K562 (cell line): ENCODE measurements around the gene TBC1D10A. TPM values are rescaled to one million over a fixed set of nuclear protein-coding genes. Genes with fewer than 3 reads are reported as not detected.
A peak's percentile ranks its signal among the peaks of the same experiment; 100 is the strongest.

Experiments
- ATAC-seq: fragments of 200-7000 bp; cut with Tn5 transposase; 3 replicates; pipeline ENCODE4 v1.9.1; 2020; ENCODE audit warnings: moderate library complexity
- BruUV-seq: library from RNA; stranded (reverse); fragments of 400-500 nt; replicated peaks from 2 replicates; lab custom pipeline; 2021; lab: Mats Ljungman, UMichigan
- CTCF ChIA-PET: fragments of 300-600 bp; formaldehyde crosslinking; extraction: SDS; loops from one replicate; lab custom pipeline; 2021; ENCODE audit warnings: low intra/inter-chr PET ratio; lab: Yijun Ruan, JAX
- POLR2A ChIA-PET: fragments of 300-600, 350-650 bp; sonication (Branson Sonifier 250); formaldehyde crosslinking; extraction: SDS; loops from one replicate; lab custom pipeline; 2021; ENCODE audit warnings: antibody characterized with exemption, inconsistent platforms; lab: Yijun Ruan, JAX
- DNase-seq, 4 experiments: peaks; one replicate each; pipeline versions ENCODE4 v3.0.0 to v3.0.0-alpha.2; 2011 to 2018; ENCODE audit warnings: low spot score in 3 of 4, mixed read lengths in 3 of 4; ENCODE audit errors: extremely low read depth in 1 of 4
- FAIRE-seq: peaks from 2 replicates; lab custom pipeline; 2011; peaks lifted over from hg19 to GRCh38; lab: Jason Lieb, UNC
- H2AFZ ChIP-seq: 2 replicates; pipeline ENCODE4 v1.6.0; 2011; ENCODE audit warnings: low read depth, low read length, control low read depth, inconsistent platforms
- H3K27ac ChIP-seq: fragments of 200-600 bp; 3 replicates; pipeline ENCODE4 v1.8.0; 2011; ENCODE audit warnings: low read depth, mild to moderate bottlenecking, control low read depth, inconsistent platforms, low read length, moderate library complexity, mixed read lengths; ENCODE audit errors: extremely low read depth
- H3K27me3 ChIP-seq, 2 experiments: fragments of 300-600 bp in 1 of 2; 2 replicates in 1 of 2; 3 replicates in 1 of 2; pipeline versions ENCODE4 v1.6.0 to v1.8.0; 2011; ENCODE audit warnings: inconsistent platforms in 2 of 2, low read length in 2 of 2, mild to moderate bottlenecking in 1 of 2, mixed read lengths in 1 of 2, moderate library complexity in 1 of 2; ENCODE audit not compliant: control insufficient read depth in 2 of 2, insufficient read depth in 2 of 2
- H3K36me3 ChIP-seq: fragments of 300-600 bp; 3 replicates; pipeline ENCODE4 v1.8.0; 2011; ENCODE audit warnings: mild to moderate bottlenecking, low read length, inconsistent platforms; ENCODE audit not compliant: control insufficient read depth, insufficient read depth
- H3K4me1 ChIP-seq, 2 experiments: fragments of 200-600 bp in 1 of 2; replicated peaks in 1 of 2; 2 replicates in 1 of 2; 3 replicates in 1 of 2; pipeline versions ENCODE4 v1.5.1 to v1.8.0; 2011; ENCODE audit warnings: inconsistent platforms in 2 of 2, low read length in 2 of 2, mild to moderate bottlenecking in 1 of 2, mixed read lengths in 1 of 2, moderate library complexity in 1 of 2; ENCODE audit not compliant: control insufficient read depth in 2 of 2, insufficient read depth in 2 of 2
- H3K4me2 ChIP-seq: 2 replicates; pipeline ENCODE4 v1.6.1; 2011; ENCODE audit warnings: low read length, control low read depth, inconsistent platforms, mixed read lengths; ENCODE audit not compliant: insufficient read depth
- H3K4me3 ChIP-seq: fragments of 200-600 bp; sonication (generic), shearing (Covaris generic); 2 replicates; pipeline ENCODE4 v1.5.1; 2016; ENCODE audit warnings: control low read depth, inconsistent platforms
- H3K79me2 ChIP-seq: fragments of 200-600 bp; 3 replicates; pipeline ENCODE4 v1.8.0; 2011; ENCODE audit warnings: low read length, inconsistent platforms; ENCODE audit not compliant: control insufficient read depth, insufficient read depth
- H3K9ac ChIP-seq, 2 experiments: 2 replicates each; pipeline versions ENCODE4 v1.6.0 to v1.6.1; 2011; ENCODE audit warnings: low read depth in 2 of 2, low read length in 2 of 2, control low read depth in 1 of 2, inconsistent platforms in 1 of 2, mild to moderate bottlenecking in 1 of 2, mixed read lengths in 1 of 2; ENCODE audit not compliant: insufficient read depth in 1 of 2
- H3K9me1 ChIP-seq: one replicate; pipeline ENCODE4 v1.6.0; 2011; ENCODE audit warnings: inconsistent platforms, mild to moderate bottlenecking, low read length, moderate library complexity; ENCODE audit not compliant: control insufficient read depth, insufficient read depth
- H3K9me3 ChIP-seq: replicated peaks from 2 replicates; pipeline ENCODE4 v1.5.1; 2011; ENCODE audit warnings: low read depth, low read length, inconsistent platforms; ENCODE audit not compliant: control insufficient read depth, insufficient read depth
- H4K20me1 ChIP-seq: replicated peaks from 2 replicates; pipeline ENCODE4 v1.6.1; 2011; ENCODE audit warnings: low read length, inconsistent platforms, mixed read lengths; ENCODE audit not compliant: control insufficient read depth, insufficient read depth
- FIP1L1 ChIP-seq: fragments of 200-400 bp; formaldehyde crosslinking; IDR thresholded peaks from 2 replicates; pipeline ENCODE4 v1.6.1; 2018; ENCODE audit warnings: mild to moderate bottlenecking, low read depth, low read length; ENCODE audit not compliant: poor library complexity, severe bottlenecking
- NR2C2 ChIP-seq, 2 experiments: fragments of 200-800 bp in 1 of 2; sonication (Bioruptor generic) in 1 of 2; sonication (generic) in 1 of 2; formaldehyde crosslinking in 1 of 2; IDR thresholded peaks; 2 replicates each; pipeline versions ENCODE4 v1.6.1 to v1.8.0; 2016 to 2022; ENCODE audit warnings: mild to moderate bottlenecking in 1 of 2, missing compliant biosample characterization in 1 of 2, missing genetic modification characterization in 1 of 2, missing genetic modification reagents in 1 of 2
- WGBS: fragments of 100-300 bp; shearing (Covaris generic); methylation state at CpG from one replicate; pipeline ENCODE4 v1.1.6; 2016; ENCODE audit warnings: low coverage, mixed read lengths; ENCODE audit not compliant: insufficient coverage; ENCODE audit errors: missing lambda C conversion rate; 5-methylcytosine and 5-hydroxymethylcytosine counted together
- in situ Hi-C: fragments of 300-500 bp; cut with MboI; formaldehyde crosslinking; loops from 4 replicates; pipeline ENCODE4 v1.15.0; 2018; ENCODE audit warnings: inconsistent platforms, mixed read lengths
- intact Hi-C: fragments of 100-400 bp; cut with micrococcal nuclease; formaldehyde crosslinking; loops from 2 replicates; pipeline ENCODE4 v1.14.2; 2022
- polyA plus RNA-seq, 8 experiments: library from polyadenylated mRNA; depleted of rRNA in 4 of 8; stranded (reverse) in 5 of 8; unstranded in 3 of 8; fragments of >200 nt; fragmentation: Nextera tagmentation in 2 of 8; fragmentation: Illumina TruSeq in 1 of 8; extraction: Ambion mirVana in 2 of 8; extraction: Trizol in 1 of 8; gene quantifications; 2 replicates each; pipeline versions ENCODE4 v1.2.1 to v1.2.3, GENCODE V29; 2011 to 2014; ENCODE audit warnings: inconsistent platforms in 1 of 8, missing spikeins in 1 of 8
- total RNA-seq, 7 experiments: library from RNA; depleted of rRNA in 6 of 7; stranded (reverse); fragments of >200 nt in 6 of 7; fragmentation: Illumina TruSeq in 2 of 7; extraction: Trizol in 2 of 7; gene quantifications; 2 replicates each; pipeline versions ENCODE4 v1.2.1 to v1.2.3, GENCODE V29; 2011 to 2021; ENCODE audit warnings: low replicate concordance in 1 of 7
- TF ChIP-seq, protein P1 (sequence below): fragments of 250-450 bp; sonication (Bioruptor Pico); IDR thresholded peaks from 2 replicates; pipeline ENCODE4 v1.5.0; 2021

Gene TBC1D10A
- total and polyA plus RNA-seq, 9 of the 15 experiments (the other 6 are each of a cell fraction or from before 2014, with no cell fraction given): 0.13 to 10.4 (median 4.6) TPM

GRCh38 chr22:30245181-30245984, 81.4 kb downstream of the TBC1D10A start:
- peak overlapping the region; percentile 22; the same call in 1 of the 2 replicates for H3K4me3 ChIP-seq
- no TSS peak for BruUV-seq
- H3K9me1 ChIP-seq: no peaks in the 10 kb centered on the region
- no peaks in the 10 kb centered on the region for H3K79me2 ChIP-seq
- 0 out of 2 replicates have a peak, but pooled peaks cover 4% of the 10 kb centered on the region for H4K20me1 ChIP-seq
- 0% methylated on average over 5 of the region's 15 CpGs for WGBS
- H3K9me3 ChIP-seq: no peaks in the 10 kb centered on the region
- TF ChIP-seq FIP1L1 (no peak), NR2C2 (CRISPR knock-in tag; IDR thresholded peaks at IDR 0.05) (no peak), NR2C2 (tag; IDR thresholded peaks at IDR 0.05) (peak; percentile 45; the same call in 1 of the 2 replicates)
- TF ChIP-seq, protein P1, sequence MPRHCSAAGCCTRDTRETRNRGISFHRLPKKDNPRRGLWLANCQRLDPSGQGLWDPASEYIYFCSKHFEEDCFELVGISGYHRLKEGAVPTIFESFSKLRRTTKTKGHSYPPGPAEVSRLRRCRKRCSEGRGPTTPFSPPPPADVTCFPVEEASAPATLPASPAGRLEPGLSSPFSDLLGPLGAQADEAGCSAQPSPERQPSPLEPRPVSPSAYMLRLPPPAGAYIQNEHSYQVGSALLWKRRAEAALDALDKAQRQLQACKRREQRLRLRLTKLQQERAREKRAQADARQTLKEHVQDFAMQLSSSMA (CRISPR knock-in tag): no peak
- TF ChIP-seq, all 486 proteins: peak for 1
- in situ Hi-C loops (no loop called here), intact Hi-C loops (no loop called here)
- Histone ChIP-seq H3K4me1 (peaks cover 0 to 28% of the 10 kb centered on the region in 2 experiments; a peak in 2 of 5 replicates), H3K9ac (no peak overlapping the region), H3K4me2 (no peak overlapping the region), H3K36me3 (no peaks in the 10 kb centered on the region), H3K27me3 (peaks cover 0 to 39% of the 10 kb centered on the region in 2 experiments; a peak in 2 of 5 replicates), H2AFZ (no peak overlapping the region), H3K27ac (no peak overlapping the region)
- no peak for DNase-seq
- CTCF ChIA-PET: no interaction called here
- FAIRE-seq: no peak
- POLR2A ChIA-PET: interaction anchor here (0.8 kb wide), 1 partner anchor 62 kb away, joined by 4 read pairs; no protein-coding TSS in a partner anchor
- ATAC-seq: no peak
